Right renal cortex interstitium (tissue), 3 donors: ENCODE results near the gene OVCH1. TPM values are rescaled to one million over a fixed set of nuclear protein-coding genes. Genes with fewer than 3 reads are reported as not detected.
"Not testable (repeated sequence)": the region's sequence is repeated elsewhere in the genome, so short reads cannot be mapped to it uniquely, and the experiment has no call there.

Experiments used
- DNase-seq, 3 donors: peaks; one replicate each; pipeline ENCODE4 v3.0.0-alpha.2; 2013; ENCODE audit warnings: low read depth in 3 of 3, low spot score in 2 of 3
- polyA plus RNA-seq, 3 donors: library from polyadenylated mRNA; unstranded; fragments of 120-200 nt; gene quantifications; one replicate each; pipeline ENCODE4 v1.2.1, GENCODE V29; 2013; ENCODE audit not compliant: insufficient read length in 3 of 3

Gene OVCH1
- polyA plus RNA-seq, 3 donors, result 0.15 to 0.23 (median 0.18) TPM

DNA sequence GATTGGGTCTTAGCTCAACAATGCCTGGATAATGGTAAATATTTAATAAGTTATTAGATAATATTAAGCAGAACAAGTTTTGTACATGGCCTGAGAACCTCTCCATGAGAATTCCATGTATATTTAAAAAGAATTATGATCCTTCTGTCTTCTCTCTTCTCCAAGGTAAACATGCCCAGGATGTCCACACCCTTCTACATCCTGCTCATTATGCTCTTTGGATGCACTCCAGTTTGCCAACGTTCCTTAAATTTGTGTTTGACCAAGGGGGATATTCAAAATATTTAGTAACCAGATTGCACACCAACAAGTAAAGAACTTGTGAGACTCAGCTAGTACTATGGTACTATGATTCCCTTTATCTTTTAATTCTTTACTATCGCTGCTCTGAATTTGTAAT is 71.8 kb downstream of the OVCH1 start:
- DNase-seq, result no peak

DNA sequence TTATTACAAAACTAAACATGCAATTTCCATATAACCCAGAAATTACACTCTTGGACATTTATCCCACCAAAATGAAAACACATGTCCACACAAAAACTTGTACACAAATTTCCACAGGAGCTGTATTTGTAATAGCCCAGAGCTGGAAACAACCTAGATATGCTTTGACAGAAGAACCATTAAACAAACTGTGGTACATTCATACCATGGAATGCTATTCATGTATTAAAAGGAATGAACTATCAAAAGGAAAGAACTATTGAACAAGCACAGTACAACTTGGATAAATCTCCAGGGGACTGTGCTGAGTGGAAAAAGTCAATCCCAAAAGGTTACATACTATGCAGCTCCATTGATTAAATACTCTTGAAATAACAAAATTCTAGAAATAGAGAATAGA is 80.7 kb downstream of the OVCH1 start:
- DNase-seq, result no peak

DNA sequence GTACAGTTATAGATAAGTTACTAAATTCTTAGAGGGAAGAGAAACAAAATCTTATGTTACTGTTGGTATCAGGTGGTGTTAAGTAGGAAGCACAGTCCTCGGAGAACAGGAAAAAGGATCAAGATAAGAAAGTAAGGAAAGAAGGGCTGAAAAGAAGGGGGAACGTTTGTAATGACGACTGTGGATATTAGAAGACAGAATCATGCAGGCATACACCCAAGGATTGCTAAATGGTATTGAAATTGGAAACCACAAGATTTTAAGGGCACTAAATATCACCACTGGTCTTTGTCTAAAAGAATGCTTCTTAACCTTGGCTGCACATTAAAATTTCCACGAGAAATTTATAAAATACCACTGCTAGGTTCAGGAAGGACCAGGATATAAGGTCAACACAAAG is 82.4 kb downstream of the OVCH1 start:
- DNase-seq, result no peak

DNA sequence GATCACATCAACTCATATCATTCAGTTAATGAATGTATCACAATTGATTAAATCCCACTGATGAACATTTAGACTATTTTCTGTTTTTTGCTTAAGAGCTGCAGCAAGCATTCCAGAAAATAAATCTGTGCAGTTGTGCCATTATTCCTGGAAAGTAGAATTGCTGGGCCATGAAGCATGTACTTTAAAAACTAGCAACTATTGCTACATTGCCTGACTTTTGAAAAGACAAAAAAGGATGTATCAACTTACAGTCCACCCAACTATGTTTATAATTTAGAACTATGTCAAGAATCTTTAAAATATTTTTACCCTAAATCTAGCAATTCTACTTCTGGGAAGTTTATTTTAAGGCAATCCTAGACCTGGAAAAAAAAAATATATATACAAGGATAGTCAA is 83.1 kb downstream of the OVCH1 start:
- DNase-seq, result no peak

DNA sequence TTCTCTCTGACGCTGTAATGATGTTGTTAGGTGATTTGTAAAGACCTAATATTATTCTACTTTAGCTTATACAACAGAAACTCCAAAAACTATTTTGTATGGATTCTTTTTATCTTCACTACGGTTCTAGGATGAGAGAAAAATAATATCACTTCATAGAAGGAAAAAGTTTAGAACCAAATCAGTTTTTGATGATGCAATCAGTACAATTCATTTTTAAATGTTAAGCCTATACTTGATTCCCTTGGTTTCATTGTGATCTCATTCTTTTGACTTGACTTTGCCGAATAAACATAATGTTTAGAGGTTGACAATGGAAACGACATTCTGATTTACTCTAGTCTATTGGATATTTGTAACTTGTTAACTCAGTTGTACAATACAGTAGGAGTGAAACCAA is 91.9 kb downstream of the OVCH1 start:
- DNase-seq, result no peak

DNA sequence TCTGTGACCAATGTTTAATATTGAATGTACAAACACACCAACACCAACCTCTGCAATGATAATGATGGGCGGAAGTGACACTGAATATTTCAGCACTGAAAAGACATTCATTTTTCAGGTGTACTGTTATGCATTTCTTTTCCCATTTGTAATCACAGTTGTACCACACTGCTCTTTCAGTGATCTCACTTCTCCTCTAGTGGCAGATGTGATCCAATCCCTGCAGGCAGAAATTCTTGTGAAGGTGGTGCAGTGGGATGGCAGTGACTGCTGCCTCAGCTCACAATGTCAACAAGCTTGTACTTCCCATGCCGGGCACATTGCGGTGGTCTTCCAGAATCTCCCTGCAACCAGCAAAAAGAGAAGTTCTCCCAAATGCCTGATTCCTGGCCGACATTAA is 93.5 kb downstream of the OVCH1 start:
- DNase-seq, result no peak

- DNase-seq, result no peak
Measured at GRCh38 chr12:29402437-29402836, 95.0 kb downstream of the OVCH1 start.

DNA sequence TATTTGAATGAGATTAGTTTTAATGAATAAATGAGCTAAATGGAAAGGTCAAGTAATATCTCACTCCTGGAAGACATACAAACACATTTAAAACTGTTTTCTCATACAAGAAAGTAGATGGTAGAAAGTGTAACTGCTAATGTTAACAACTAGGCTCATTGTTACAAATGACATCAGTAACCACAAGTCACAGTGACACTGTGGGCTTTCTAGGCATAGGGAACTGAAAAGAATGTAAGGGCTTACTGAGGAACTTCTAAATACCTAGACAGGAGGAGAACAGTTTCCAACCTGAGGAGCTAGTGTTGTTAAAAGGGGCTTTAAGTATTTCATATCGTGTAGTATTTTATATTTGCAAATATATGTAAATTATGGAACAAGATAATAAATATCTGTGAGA is 99.0 kb downstream of the OVCH1 start:
- no peak for DNase-seq

- DNase-seq, result no peak
Measured at GRCh38 chr12:29396774-29397173, 100.7 kb downstream of the OVCH1 start.

DNA sequence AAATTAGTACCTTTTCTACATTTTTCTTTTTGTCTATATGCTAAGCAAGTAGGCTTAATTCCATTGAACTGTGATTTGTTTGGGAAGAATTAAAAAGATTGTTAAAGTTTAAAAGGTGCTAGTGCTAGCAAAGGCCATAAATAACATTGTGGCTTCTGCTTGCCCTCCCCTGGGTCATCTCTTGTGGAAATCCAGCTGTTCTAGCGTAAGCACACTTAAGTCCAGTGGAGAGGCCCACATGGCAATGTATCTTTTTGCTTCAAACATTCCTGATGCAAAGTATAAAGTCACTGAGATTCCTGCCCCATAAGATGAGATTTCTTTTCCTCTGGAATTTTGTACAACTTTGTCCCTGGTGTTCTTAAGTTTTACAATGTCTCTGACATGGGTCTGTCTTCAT is 102.1 kb downstream of the OVCH1 start:
- DNase-seq, result no peak

- not testable (repeated sequence) for DNase-seq
Measured at GRCh38 chr12:29390419-29390818, 107.1 kb downstream of the OVCH1 start.

GRCh38 chr12:29389295-29389919 is 108.1 kb downstream of the OVCH1 start:
- DNase-seq, result no peak

DNA sequence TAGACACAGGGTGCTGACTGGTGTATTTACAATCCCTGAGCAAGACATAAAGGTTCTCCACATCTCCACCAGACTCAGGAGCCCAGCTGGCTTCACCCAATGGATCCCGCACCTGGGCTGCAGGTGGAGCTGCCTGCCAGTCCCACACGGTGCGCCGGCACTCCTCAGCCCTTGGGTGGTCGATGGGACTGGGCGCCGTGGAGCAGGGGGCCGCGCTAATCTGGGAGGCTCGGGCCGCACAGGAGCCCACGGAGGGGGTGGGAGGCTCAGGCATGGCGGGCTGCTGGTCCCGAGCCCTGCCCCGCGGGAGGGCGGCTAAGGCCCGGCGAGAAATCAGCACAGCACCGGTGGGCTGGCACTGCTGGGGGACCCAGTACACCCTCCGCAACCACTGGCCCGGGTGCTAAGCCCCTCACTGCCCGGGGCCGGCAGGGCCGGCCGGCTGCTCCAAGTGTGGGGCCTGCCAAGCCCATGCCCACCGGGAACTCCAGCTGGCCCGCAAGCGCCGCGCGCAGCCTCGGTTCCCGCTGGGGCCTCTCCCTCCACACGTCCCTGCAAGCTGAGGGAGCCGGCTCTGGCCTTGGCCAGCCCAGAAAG is 111.3 kb downstream of the OVCH1 start:
- not testable (repeated sequence) for DNase-seq

- DNase-seq, result not testable (repeated sequence)
Measured at GRCh38 chr12:29385194-29385593, 112.3 kb downstream of the OVCH1 start.

DNA sequence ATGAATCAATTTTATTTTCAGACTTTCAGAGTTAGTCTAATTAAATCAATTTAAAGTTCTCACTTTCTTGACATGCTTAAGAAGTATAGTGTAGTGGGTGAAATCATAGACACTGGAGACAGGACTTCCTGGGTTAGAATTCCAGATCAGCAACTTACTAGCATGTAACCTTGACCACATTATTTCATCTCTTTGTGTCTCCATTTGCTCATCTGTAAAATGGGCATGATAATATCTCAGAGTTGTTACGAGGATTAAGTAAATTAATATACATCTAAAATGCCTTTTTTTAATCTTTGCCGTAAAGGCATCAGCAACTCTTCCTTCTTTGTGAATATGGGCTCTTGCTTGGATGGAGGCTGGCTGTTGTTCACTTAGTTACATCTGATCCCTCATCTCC is 115.2 kb downstream of the OVCH1 start:
- no peak for DNase-seq

- peak; percentile 99 for DNase-seq
Measured at GRCh38 chr12:29380536-29381523, 116.7 kb downstream of the OVCH1 start, which contains the start of gene ERGIC2. Gene ERGIC2, minus strand, starts transcription at chr12:29381172. Its CDS starts 9,539 bp downstream, at chr12:29371633.

Other genes starting within 250 kb of the OVCH1 start
- 100 to 1,000 TPM; 103 to 117 (median 109) TPM for gene ERGIC2, start 116.5 kb downstream of the OVCH1 start, polyA plus RNA-seq